OCI-M2 (cell line): ENCODE results near the gene C4orf46.

Source experiments
- DNase-seq: peaks from one replicate; lab custom pipeline; 2025; ENCODE audit not compliant: unreplicated experiment; lab: John Stamatoyannopoulos, UW

C4orf46 gene

DNA sequence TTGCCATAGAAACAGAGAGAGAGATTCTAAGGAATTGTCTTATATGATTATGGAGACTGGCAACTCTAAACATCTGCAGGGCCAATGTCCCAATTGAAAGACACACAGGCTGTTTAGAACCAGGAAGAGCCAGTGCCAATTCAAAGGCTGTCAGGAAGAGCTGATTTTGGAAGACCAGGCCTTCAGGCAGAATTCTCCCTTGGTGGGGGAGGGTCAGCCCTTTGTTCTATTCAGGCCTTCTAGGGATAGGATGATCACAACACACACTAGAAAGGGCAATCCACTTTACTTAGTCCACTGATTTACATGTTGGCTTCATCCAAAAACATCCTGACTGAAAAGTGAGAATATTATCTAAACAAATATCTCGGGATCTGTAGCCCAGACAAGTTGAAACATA, 15.2 kb downstream of the C4orf46 start:
- no peak for DNase-seq

DNA sequence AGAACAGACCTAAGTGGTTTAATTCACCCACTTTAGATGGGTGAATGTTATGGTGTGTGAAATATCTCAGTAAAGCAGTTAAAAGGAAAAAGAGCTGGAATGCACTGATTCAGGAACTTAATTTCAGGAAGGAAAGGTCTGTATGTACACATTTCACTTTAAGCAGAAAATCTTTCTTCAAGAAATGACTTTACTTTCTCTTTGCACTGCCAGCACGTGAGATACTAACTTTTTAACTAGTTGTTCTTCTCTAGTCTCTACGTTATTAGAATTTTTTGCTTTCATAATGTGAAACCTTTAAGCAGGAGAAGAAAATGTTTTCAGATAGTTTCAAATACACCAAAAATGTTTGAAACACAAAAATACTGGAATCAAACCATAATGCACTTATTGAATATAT, 18.8 kb downstream of the C4orf46 start:
- DNase-seq, result no peak

DNA sequence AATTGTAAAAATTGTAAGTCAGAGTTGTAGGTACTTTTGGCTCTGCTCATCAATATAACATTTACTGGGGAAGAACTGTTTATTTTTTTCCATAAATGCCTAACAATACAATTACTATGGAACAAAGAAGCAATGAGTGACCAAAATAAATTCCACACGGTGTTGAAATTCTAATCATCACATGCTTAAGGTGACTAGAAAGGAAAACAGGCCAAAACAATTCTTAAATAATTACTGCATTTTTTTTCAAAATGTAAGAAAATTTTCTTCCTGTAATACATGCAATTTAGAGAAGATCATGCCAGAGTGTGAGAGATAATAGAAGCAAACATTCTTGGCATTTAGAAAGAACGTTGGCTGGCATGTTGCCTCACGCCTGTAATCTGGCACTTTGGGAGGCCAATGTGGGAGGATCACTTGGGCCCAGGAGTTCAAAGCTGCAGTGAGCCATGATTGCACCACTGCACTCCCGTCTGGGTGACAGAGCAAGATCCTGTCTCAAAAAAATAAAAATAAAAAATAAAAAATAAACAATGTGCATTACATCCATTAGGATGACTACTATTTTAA, 22.5 kb downstream of the C4orf46 start:
- DNase-seq, result no peak

DNA sequence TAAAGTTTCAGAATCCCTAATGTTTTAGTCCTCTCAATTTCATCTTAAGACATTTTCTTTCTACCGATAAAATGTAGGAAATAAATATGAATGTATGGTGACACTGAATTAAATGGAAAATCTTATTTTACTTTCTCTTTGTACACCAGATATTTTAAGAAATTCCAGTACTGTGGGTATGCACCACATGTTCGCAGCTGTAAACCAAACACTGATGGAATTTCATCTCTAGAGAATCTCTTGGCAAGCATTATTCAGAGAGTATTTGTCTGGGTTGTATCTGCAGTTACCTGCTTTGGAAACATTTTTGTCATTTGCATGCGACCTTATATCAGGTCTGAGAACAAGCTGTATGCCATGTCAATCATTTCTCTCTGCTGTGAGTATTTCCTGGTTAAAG, 26.9 kb downstream of the C4orf46 start:
- DNase-seq, result no peak

DNA sequence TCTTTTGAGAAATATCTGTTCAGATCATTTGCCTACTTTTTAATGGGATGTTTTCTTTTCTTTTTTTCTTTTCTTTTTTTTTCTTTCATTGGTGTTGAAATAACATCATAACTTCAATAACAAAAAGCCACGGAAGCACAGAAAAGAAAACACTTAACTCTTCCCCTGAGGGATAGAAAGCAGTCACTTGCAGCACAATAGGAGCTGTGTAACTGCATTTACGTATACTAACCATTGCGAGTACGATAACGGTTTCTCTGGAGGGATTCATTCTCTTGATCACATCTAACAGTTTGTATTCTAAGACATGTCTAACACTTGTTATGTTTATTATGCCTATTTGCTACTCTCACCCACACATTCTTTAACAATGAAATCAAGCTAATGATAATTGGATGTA, 27.3 kb downstream of the C4orf46 start:
- DNase-seq, result no peak

DNA sequence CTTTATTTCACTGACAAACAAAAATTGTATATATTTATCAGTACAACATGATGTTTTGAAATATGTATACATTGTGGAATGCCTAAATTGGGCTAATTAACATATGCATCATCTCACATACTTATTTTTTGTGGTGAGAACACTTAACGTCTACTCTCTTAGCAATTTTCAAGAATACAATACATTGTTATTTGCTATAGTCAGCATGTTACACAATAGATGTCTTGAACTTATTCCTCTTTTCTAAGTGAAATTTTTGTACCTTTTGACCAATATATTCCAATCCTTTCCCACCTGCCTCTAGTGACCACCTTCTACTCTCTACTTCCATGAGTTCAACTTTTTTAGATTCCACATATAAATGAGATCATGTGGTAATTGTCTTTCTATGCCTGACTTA, 35.1 kb downstream of the C4orf46 start:
- no peak for DNase-seq

DNA sequence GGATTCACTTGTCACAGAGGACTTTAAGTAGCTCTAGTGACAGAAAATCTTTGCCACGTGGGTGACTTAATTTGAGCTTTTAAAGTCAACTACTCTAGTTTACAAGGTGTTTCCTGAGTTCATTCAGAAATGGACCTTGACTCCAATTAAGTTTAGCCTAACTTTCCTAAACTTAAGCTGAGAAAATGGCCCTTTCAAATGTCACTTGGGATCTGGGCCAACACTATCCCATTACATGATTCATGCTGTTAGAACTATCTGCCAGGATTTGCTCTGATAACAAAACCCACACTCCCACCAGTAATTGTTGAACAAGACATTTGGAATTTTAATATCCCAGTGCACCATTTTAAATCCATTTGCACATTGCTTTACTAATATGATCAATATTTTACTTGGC, 40.8 kb downstream of the C4orf46 start:
- DNase-seq, result no peak

DNA sequence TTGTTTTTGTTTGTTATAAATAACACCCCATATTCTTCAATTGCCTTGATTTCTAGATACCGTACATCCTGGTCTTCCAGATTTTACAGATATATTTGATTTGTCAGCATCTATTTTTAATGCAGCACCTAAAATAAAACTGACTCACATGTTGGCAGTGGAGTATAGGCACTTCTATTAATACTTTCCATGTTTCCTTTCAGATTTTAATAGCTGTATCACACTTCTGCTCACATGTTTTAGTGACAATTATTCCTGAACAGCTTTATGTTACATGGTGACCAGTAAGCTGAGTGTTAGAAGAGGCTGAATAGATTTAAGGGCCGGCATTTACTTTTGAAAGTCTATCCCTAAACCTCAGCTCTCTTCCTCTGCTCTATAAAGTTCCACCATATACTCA, 46.1 kb downstream of the C4orf46 start:
- no peak for DNase-seq

DNA sequence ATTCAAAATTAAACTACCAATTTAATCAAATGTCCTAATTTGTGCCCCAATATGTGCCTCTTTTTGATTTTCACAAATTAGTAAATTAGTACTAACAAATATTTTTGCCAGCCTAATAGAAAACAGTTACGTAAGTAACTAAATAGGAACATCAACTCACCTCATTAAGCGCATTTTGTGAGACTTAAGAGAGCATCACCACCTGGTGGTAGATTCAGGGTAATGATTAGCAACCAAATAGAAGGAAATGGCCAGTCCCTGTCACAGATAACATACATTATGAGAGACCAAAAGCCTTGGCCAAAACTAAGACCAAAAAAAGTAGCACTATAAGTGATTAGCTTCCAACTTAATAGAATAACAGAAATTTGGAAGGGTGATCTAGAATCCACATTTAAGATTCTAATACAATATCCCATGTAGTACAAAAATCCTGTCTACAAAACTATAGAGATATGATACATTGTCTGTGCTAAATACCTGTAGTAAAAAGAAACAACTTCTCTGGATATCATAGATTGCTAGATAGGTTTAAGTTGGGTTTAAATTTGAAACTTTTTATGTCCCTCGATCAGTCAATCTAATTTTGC, 46.7 kb downstream of the C4orf46 start:
- no peak for DNase-seq

DNA sequence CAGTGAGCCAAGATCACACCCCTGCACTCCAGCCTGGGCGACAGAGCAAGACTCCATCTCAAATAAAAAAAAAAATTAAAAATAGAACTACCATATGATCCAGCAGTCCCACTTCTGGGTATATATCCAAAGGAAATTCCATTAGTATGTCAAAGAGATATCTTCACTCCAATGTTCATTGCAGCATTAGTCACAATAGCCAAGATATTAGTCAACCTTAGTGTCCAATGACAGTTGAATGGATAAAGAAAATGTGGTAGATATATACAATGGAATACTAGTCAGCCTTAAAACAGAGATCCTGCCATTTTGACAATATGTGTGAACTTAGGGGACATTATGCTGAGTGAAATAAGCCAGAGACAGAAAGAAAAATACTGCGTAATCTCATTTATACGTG, 49.4 kb downstream of the C4orf46 start:
- DNase-seq, result no peak

DNA sequence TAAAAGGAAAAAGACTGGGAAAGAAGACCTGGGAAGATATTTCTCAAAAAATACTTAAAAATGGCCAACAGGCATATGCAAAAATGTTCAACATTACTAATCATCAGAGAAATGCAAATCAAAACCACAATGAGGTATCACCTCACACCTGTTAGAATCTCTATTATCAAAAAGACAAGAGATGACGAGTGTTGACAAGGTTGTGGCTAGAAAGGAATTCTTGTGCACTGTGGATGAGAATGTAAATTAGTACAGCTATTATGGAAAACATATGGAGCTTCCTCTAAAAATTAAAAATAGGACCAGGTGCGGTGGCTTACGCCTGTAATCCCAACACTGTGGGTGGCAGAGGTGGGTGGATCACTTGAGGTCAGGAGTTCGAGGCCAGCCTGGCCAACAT, 50.0 kb downstream of the C4orf46 start:
- no peak for DNase-seq

DNA sequence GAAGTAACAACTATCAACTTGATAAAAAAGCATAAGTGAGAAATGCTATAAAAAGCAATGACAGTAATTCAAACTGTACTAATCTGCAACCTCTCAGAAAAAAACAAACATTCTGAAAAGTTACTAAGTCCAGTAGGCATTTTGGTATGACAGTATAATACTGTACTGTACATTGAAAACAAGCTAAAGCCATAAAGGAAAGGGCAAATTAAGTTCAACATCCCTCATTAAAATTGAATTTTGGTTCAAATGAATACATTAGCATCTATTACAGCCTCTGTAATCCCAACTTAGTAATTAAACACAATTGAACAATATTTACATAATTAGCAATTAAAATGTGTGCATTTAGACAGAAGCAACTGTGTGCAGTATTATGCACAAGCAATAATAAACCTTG, 53.7 kb downstream of the C4orf46 start:
- no peak for DNase-seq
